HepG2 (cell line): Measurements from ENCODE around the gene PLXNA3. TPM values are rescaled to one million over a fixed set of nuclear protein-coding genes. Genes with fewer than 3 reads are reported as not detected.

Experiments used
- ATAC-seq: fragments of 200-7000 bp; cut with Tn5 transposase; 3 replicates; pipeline ENCODE4 v1.9.1; 2020; ENCODE audit warnings: mild to moderate bottlenecking, moderate library complexity
- BruUV-seq: library from RNA; stranded (reverse); fragments of 400-500 nt; replicated peaks from 2 replicates; lab custom pipeline; 2021; lab: Mats Ljungman, UMichigan
- CTCF ChIA-PET: fragments of 300-600 bp; formaldehyde crosslinking; extraction: SDS; loops from one replicate; lab custom pipeline; 2021; ENCODE audit warnings: low total read pairs, inconsistent platforms, low intra/inter-chr PET ratio; lab: Yijun Ruan, JAX
- POLR2A ChIA-PET: fragments of 350-600 bp; sonication (Branson Sonifier 250); formaldehyde crosslinking; loops from one replicate; lab custom pipeline; 2020; ENCODE audit warnings: antibody characterized with exemption, inconsistent platforms; lab: Yijun Ruan, JAX
- DNase-seq: peaks from one replicate; pipeline ENCODE4 v3.0.0-alpha.2; 2015; ENCODE audit warnings: low spot score
- FAIRE-seq: peaks from 3 replicates; lab custom pipeline; 2011; peaks lifted over from hg19 to GRCh38; lab: Jason Lieb, UNC
- H2AFZ ChIP-seq: one replicate; pipeline ENCODE4 v1.6.1; 2011; ENCODE audit warnings: low read length, inconsistent platforms
- H3K27ac ChIP-seq: fragments of 300-600 bp; 3 replicates; pipeline ENCODE4 v1.8.0; 2011; ENCODE audit warnings: mixed run types, mild to moderate bottlenecking, mixed read lengths, low read length, inconsistent platforms; ENCODE audit not compliant: insufficient read depth; ENCODE audit errors: extremely low read length
- H3K27me3 ChIP-seq, 2 experiments: fragments of 200-600 bp in 1 of 2; 2 replicates in 1 of 2; 3 replicates in 1 of 2; pipeline versions ENCODE4 v1.6.0 to v1.8.0; 2011; ENCODE audit warnings: low read length in 2 of 2, mild to moderate bottlenecking in 2 of 2, moderate library complexity in 2 of 2, inconsistent platforms in 1 of 2; ENCODE audit not compliant: insufficient read depth in 2 of 2, control insufficient read depth in 1 of 2
- H3K36me3 ChIP-seq, 2 experiments: fragments of 200-600 bp in 1 of 2; replicated peaks in 1 of 2; 2 replicates in 1 of 2; 3 replicates in 1 of 2; pipeline versions ENCODE4 v1.5.1 to v1.8.0; 2011; ENCODE audit warnings: low read length in 2 of 2, inconsistent platforms in 1 of 2; ENCODE audit not compliant: insufficient read depth in 2 of 2, control insufficient read depth in 1 of 2
- H3K4me1 ChIP-seq: 2 replicates; pipeline ENCODE4 v1.5.1; 2012; ENCODE audit warnings: low read length, inconsistent platforms; ENCODE audit not compliant: insufficient read depth
- H3K4me2 ChIP-seq: 2 replicates; pipeline ENCODE4 v1.6.0; 2011; ENCODE audit warnings: low read depth, low read length, inconsistent platforms
- H3K4me3 ChIP-seq, 3 experiments: fragments of 200-600 bp in 1 of 3; sonication (generic), shearing (Covaris generic) in 1 of 3; replicated peaks in 1 of 3; 2 replicates each; pipeline ENCODE4 v1.5.1; 2011 to 2016; ENCODE audit warnings: low read length in 3 of 3, inconsistent platforms in 2 of 3, low read depth in 2 of 3, mild to moderate bottlenecking in 2 of 3, control low read depth in 1 of 3, mixed read lengths in 1 of 3; ENCODE audit not compliant: insufficient read depth in 1 of 3
- H3K79me2 ChIP-seq: one replicate; pipeline ENCODE4 v1.6.1; 2011; ENCODE audit warnings: low read length, inconsistent platforms; ENCODE audit not compliant: insufficient read depth
- H3K9ac ChIP-seq: 2 replicates; pipeline ENCODE4 v1.6.0; 2011; ENCODE audit warnings: mild to moderate bottlenecking, low read depth, low read length, inconsistent platforms; ENCODE audit not compliant: insufficient read depth
- H3K9me3 ChIP-seq: 2 replicates; pipeline ENCODE4 v1.5.1; 2012; ENCODE audit warnings: mild to moderate bottlenecking, low read length
- H4K20me1 ChIP-seq: 2 replicates; pipeline ENCODE4 v1.6.0; 2011; ENCODE audit warnings: inconsistent platforms, mild to moderate bottlenecking, low read length, moderate library complexity; ENCODE audit not compliant: insufficient read depth
- FOXM1 ChIP-seq: sonication (generic); formaldehyde crosslinking; IDR thresholded peaks from 2 replicates; pipeline ENCODE4 v1.5.0; 2020; ENCODE audit warnings: missing genetic modification reagents
- GPN1 ChIP-seq: sonication (generic); formaldehyde crosslinking; IDR thresholded peaks from 2 replicates; pipeline ENCODE4 v1.5.1; 2020; ENCODE audit warnings: missing genetic modification reagents, borderline replicate concordance
- RAD21 ChIP-seq: fragments of 450-650 bp; formaldehyde crosslinking; IDR thresholded peaks from 2 replicates; pipeline ENCODE4 v1.5.0; 2020; ENCODE audit warnings: mild to moderate bottlenecking
- ZBTB39 ChIP-seq: sonication (generic); formaldehyde crosslinking; IDR thresholded peaks from 2 replicates; pipeline ENCODE4 v1.5.0; 2020; ENCODE audit warnings: missing genetic modification reagents
- ZFP37 ChIP-seq: sonication (generic); formaldehyde crosslinking; IDR thresholded peaks from 2 replicates; pipeline ENCODE4 v1.4.0; 2020; ENCODE audit warnings: missing genetic modification reagents, borderline replicate concordance
- ZNF710 ChIP-seq: sonication (generic); formaldehyde crosslinking; IDR thresholded peaks from 2 replicates; pipeline ENCODE4 v1.5.0; 2020; ENCODE audit warnings: mild to moderate bottlenecking, missing genetic modification reagents, borderline replicate concordance
- WGBS: methylation state at CpG from one replicate; pipeline ENCODE4 v1.1.6; 2017; ENCODE audit warnings: low lambda C conversion rate; 5-methylcytosine and 5-hydroxymethylcytosine counted together
- in situ Hi-C: cut with HindIII; loops from 2 replicates; pipeline ENCODE4 v1.10.0; 2017; ENCODE audit warnings: low pct_unique_long_range_greater_than_20kb; ENCODE audit not compliant: extremely low pct_ligation_motif_present
- intact Hi-C: fragments of 100-400 bp; cut with micrococcal nuclease; formaldehyde crosslinking; loops from one replicate; pipeline ENCODE4 v1.10.0; 2022; ENCODE audit not compliant: unreplicated experiment
- polyA plus RNA-seq, 8 experiments: library from polyadenylated mRNA; depleted of rRNA in 3 of 8; stranded (reverse) in 7 of 8; unstranded in 1 of 8; fragments of >200 nt; fragmentation: Illumina TruSeq in 4 of 8; extraction: Trizol in 4 of 8; gene quantifications; 2 replicates each; pipeline versions ENCODE4 v1.2.1 to v1.2.3, GENCODE V29; 2011 to 2016; ENCODE audit warnings: low read depth in 4 of 8, missing spikeins in 1 of 8, mixed read lengths in 1 of 8; ENCODE audit not compliant: insufficient read depth in 1 of 8
- total RNA-seq, 5 experiments: library from RNA; depleted of rRNA; stranded (reverse); fragments of >200 nt; fragmentation: Illumina TruSeq; extraction: Trizol; gene quantifications; 2 replicates each; pipeline ENCODE4 v1.2.3, GENCODE V29; 2016; ENCODE audit warnings: low read depth in 1 of 5
- TF ChIP-seq, protein P1 (sequence below): sonication (generic); formaldehyde crosslinking; IDR thresholded peaks from 2 replicates; pipeline ENCODE4 v1.4.0; 2020; ENCODE audit warnings: missing genetic modification reagents, borderline replicate concordance
- TF ChIP-seq, protein P2 (sequence below), 2 experiments: sonication (generic) in 1 of 2; formaldehyde crosslinking in 1 of 2; IDR thresholded peaks; 2 replicates each; pipeline versions ENCODE4 v1.4.0 to v1.6.1; 2016 to 2020; ENCODE audit warnings: borderline replicate concordance in 1 of 2, low read depth in 1 of 2, mild to moderate bottlenecking in 1 of 2, missing genetic modification reagents in 1 of 2

Gene PLXNA3
- total and polyA plus RNA-seq, 2 of the 13 experiments (the other 11 are each of a cell fraction or from before 2014, with no cell fraction given) = 5.8 to 20.6 TPM

DNA sequence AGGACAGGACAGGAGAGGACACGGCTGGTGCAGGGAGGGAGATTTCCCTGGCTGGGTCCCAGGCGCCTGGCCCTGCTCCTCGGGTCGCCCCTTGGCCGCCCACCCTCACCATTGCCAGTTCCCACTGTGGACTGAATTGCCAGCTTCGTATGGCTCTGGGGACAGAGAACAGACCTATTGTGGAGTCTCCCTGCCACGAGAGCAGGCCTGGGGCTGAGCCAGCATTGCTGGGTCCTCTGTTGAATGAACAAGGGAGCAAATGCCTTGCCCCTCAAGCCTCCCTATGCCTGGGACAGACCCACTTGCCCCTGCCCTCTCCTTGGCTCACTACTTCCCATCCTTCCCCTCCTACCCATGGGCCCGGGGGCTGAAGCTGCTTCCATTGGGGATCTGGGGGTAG lies 4.3 kb downstream of the PLXNA3 start (continued):
- TF ChIP-seq ZNF710 (CRISPR knock-in tag) (no peak), GPN1 (CRISPR knock-in tag) (no peak), RAD21 (no peak)

GRCh38 chrX:154463611-154464220 lies 5.6 kb downstream of the PLXNA3 start:
- no peak overlapping the region for H3K9ac ChIP-seq
- no peak overlapping the region for H2AFZ ChIP-seq
- no peaks in the 10 kb centered on the region for H3K27me3 ChIP-seq
- 0 out of 2 replicates have a peak, but pooled peaks cover 4% of the 10 kb centered on the region for H3K4me1 ChIP-seq
- H3K4me2 ChIP-seq = no peak overlapping the region
- H3K27ac ChIP-seq = no peak overlapping the region
- CTCF ChIA-PET = no interaction called here
- no peaks in the 10 kb centered on the region for H4K20me1 ChIP-seq
- no TSS peak for BruUV-seq
- no CpG with 5 or more reads among the region's 36 CpGs for WGBS
- DNase-seq (no peak), FAIRE-seq (no peak), ATAC-seq (no peak)
- POLR2A ChIA-PET = no interaction called here
- intact Hi-C loops (no loop called here), in situ Hi-C loops (no loop called here)
- H3K79me2 ChIP-seq = peaks cover 7% of the 10 kb centered on the region
- H3K4me3 ChIP-seq = no peak overlapping the region
- H3K36me3 ChIP-seq = peaks cover 3 to 6% of the 10 kb centered on the region in 2 experiments; a peak in 3 of 5 replicates
- no peaks in the 10 kb centered on the region for H3K9me3 ChIP-seq
- TF ChIP-seq, protein P1, sequence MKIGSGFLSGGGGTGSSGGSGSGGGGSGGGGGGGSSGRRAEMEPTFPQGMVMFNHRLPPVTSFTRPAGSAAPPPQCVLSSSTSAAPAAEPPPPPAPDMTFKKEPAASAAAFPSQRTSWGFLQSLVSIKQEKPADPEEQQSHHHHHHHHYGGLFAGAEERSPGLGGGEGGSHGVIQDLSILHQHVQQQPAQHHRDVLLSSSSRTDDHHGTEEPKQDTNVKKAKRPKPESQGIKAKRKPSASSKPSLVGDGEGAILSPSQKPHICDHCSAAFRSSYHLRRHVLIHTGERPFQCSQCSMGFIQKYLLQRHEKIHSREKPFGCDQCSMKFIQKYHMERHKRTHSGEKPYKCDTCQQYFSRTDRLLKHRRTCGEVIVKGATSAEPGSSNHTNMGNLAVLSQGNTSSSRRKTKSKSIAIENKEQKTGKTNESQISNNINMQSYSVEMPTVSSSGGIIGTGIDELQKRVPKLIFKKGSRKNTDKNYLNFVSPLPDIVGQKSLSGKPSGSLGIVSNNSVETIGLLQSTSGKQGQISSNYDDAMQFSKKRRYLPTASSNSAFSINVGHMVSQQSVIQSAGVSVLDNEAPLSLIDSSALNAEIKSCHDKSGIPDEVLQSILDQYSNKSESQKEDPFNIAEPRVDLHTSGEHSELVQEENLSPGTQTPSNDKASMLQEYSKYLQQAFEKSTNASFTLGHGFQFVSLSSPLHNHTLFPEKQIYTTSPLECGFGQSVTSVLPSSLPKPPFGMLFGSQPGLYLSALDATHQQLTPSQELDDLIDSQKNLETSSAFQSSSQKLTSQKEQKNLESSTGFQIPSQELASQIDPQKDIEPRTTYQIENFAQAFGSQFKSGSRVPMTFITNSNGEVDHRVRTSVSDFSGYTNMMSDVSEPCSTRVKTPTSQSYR (CRISPR knock-in tag) = no peak
- TF ChIP-seq FOXM1 (CRISPR knock-in tag) (no peak), ZBTB39 (no peak), ZFP37 (no peak)
- TF ChIP-seq, protein P2, sequence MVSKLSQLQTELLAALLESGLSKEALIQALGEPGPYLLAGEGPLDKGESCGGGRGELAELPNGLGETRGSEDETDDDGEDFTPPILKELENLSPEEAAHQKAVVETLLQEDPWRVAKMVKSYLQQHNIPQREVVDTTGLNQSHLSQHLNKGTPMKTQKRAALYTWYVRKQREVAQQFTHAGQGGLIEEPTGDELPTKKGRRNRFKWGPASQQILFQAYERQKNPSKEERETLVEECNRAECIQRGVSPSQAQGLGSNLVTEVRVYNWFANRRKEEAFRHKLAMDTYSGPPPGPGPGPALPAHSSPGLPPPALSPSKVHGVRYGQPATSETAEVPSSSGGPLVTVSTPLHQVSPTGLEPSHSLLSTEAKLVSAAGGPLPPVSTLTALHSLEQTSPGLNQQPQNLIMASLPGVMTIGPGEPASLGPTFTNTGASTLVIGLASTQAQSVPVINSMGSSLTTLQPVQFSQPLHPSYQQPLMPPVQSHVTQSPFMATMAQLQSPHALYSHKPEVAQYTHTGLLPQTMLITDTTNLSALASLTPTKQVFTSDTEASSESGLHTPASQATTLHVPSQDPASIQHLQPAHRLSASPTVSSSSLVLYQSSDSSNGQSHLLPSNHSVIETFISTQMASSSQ (IDR thresholded peaks at IDR 0.05; ENCODE audit: low read depth) = no peak
- TF ChIP-seq, protein P2 (CRISPR knock-in tag; IDR thresholded peaks at IDR 0.05; ENCODE audit: borderline replicate concordance) = no peak
